ENCODE data around the gene HSDL2.
A peak's percentile ranks its signal among the peaks of the same experiment; 100 is the strongest.

The HSDL2 gene

GRCh38 chr9:112446526-112446925 lies 66.6 kb downstream of the HSDL2 start:
- DNase-seq (ENCODE audit: low read depth in 2 of 2) = no peak

- no peak for DNase-seq (ENCODE audit: low read depth in 2 of 2)
Measured at GRCh38 chr9:112447283-112447761, 67.4 kb downstream of the HSDL2 start.

GRCh38 chr9:112462855-112463254 lies 82.9 kb downstream of the HSDL2 start:
- no peak for DNase-seq (ENCODE audit: low read depth in 2 of 2)

- DNase-seq (ENCODE audit: low read depth in 2 of 2) = no peak
Measured at GRCh38 chr9:112465352-112465751, 85.4 kb downstream of the HSDL2 start.

GRCh38 chr9:112472996-112473395 lies 93.1 kb downstream of the HSDL2 start:
- DNase-seq (ENCODE audit: low read depth in 2 of 2) = no peak

- DNase-seq (ENCODE audit: low read depth in 2 of 2) = no peak
Measured at GRCh38 chr9:112473986-112474385, 94.1 kb downstream of the HSDL2 start.

- no peak for DNase-seq (ENCODE audit: low read depth in 2 of 2)
Measured at GRCh38 chr9:112475318-112475717, 95.4 kb downstream of the HSDL2 start.

GRCh38 chr9:112477330-112477729 lies 97.4 kb downstream of the HSDL2 start:
- DNase-seq (ENCODE audit: low read depth in 2 of 2) = no peak

GRCh38 chr9:112479221-112479620 lies 99.3 kb downstream of the HSDL2 start:
- DNase-seq (ENCODE audit: low read depth in 2 of 2) = no peak

GRCh38 chr9:112484607-112485006 lies 104.7 kb downstream of the HSDL2 start:
- no peak for DNase-seq (ENCODE audit: low read depth in 2 of 2)

- no peak for DNase-seq (ENCODE audit: low read depth in 2 of 2)
Measured at GRCh38 chr9:112485574-112485973, 105.7 kb downstream of the HSDL2 start.

- peak; percentile 69 to 70 for DNase-seq (ENCODE audit: low read depth in 2 of 2)
Measured at GRCh38 chr9:112486221-112487007, 106.5 kb downstream of the HSDL2 start, which contains the start of gene KIAA1958. TSS of gene KIAA1958 (plus strand) at chr9:112486827. CDS start at chr9:112574081, 87,254 bp downstream.

GRCh38 chr9:112487008-112487798 lies 107.3 kb downstream of the HSDL2 start:
- DNase-seq (ENCODE audit: low read depth in 2 of 2) = peak; percentile 20 to 31

- no peak for DNase-seq (ENCODE audit: low read depth in 2 of 2)
Measured at GRCh38 chr9:112487799-112488340, 108.0 kb downstream of the HSDL2 start.

GRCh38 chr9:112489039-112489546 lies 109.2 kb downstream of the HSDL2 start:
- DNase-seq (ENCODE audit: low read depth in 2 of 2) = no peak

- DNase-seq (ENCODE audit: low read depth in 2 of 2) = no peak
Measured at GRCh38 chr9:112489876-112490666, 110.2 kb downstream of the HSDL2 start.

- no peak for DNase-seq (ENCODE audit: low read depth in 2 of 2)
Measured at GRCh38 chr9:112493393-112494137, 113.7 kb downstream of the HSDL2 start.

- DNase-seq (ENCODE audit: low read depth in 2 of 2) = no peak
Measured at GRCh38 chr9:112494153-112494552, 114.2 kb downstream of the HSDL2 start.

- no peak for DNase-seq (ENCODE audit: low read depth in 2 of 2)
Measured at GRCh38 chr9:112495614-112496013, 115.7 kb downstream of the HSDL2 start.

- DNase-seq (ENCODE audit: low read depth in 2 of 2) = no peak
Measured at GRCh38 chr9:112496074-112496722, 116.3 kb downstream of the HSDL2 start.

Data from stimulated activated CD8-positive, alpha-beta memory T cell treated with anti-CD3 and anti-CD28 coated beads, Interleukin-15, amount 100 ng/mL, for 4 hours (primary cell).